MV-4-11 (cell line): ENCODE results near the gene BABAM2.

Experiments
- DNase-seq: peaks from one replicate; lab custom pipeline; 2025; lab: John Stamatoyannopoulos, UW

The BABAM2 gene

DNA sequence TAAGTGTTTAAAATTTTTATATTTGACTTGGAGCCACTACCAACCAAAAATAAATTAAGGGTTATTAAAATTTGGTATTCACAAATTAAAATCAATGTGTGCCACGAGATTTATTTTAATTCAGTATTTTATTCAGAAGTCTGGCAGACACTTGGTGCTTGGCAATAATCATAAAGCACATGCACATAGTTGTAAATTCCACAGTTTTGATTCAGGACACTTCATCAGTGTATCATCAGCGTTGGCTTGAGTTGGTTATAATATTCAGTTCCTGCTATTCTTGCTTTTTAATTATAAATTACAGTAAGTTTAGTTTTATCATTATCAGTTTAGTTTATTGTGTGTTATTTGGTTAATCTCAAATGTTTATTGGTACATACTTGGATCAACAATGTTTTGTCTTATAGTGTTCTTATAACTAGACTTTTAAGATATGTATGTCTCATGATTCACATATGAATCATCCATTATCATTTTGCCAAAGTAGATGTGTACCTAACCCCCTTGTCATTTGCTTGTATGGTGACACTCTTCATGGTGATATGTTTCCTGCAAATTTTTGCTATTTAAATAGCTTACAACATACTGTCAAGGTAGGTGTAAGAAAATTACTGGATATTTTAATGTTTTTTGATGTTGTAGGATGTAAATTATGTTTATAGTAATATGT lies 237.9 kb downstream of the BABAM2 start:
- DNase-seq = no peak

DNA sequence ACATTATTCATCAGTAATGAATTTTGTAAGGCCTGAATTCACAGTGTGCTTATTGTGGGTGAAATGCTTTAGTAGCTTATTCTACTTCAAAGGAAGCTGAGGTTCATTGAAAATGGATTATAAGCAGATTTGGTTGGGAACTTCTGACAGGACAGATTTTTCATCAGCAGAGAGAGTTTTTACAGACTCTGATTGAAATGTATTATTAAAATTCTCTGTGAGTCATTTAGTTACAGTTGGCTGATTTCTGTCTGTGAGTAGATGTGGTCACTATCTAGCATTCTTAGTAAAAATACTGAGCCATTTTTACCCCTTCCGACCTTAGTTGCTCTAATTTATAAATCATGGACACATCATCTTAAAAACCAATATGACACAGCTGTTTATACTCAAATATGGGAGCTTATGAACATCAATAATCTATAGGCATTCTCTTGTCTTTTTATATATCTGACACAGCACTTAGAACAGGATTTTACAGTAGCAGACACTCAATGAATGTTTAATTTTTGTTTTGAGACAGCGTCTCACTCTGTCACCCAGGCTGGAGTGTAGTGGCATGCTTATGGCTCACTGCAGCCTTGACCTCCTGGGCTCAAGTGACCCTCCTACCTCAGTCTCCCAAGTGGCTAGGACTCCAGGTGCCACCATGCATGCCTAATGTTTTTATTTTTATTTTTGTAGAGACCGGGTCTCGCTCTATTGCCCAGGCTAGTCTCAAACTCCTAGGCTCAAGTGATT lies 239.6 kb downstream of the BABAM2 start:
- no peak for DNase-seq

DNA sequence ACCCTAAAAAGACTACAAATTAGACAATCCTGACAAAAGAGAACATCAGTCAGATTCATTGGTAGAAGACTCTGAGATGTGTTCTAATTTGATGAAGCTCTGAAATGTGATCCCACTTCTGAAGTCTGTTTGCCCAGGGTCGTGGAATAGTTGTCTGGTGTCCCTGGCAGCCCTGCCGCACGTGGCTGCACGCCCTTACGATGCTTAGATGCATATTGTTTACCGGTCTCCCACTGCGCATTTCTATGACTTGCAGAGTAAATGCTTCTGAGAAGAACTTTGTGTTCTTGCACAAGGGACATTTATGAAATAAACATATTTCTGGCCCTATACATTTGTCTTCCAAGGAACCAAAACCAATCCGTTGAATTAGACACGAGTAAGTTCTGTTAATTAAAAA lies 243.2 kb downstream of the BABAM2 start:
- DNase-seq = no peak

DNA sequence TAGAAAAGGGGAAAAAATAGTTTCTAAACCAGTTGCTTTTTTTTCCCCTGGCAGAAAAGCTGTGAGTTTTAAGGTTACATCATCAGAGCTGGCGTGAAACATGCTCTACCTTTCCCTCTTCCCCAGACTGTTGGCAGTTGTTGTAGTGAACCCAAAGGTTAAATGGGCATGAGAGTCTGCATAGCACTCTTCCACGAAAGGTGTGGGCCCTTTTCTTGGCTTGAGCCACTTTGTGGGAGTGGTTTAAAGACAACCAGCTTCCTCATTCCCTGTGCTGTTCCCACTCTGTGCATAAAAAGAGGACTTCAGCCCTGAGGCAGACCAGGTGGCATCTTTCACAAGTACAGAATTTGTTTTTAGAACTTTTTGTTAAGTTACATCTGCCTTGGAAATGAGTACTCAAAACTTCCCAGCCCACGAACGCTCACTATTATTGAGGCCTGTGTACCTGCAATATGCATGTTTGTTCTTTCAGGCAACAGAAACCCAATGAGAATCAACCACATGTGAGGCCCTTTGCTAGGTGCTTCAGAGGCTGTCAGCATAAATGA lies 243.8 kb downstream of the BABAM2 start:
- peak; percentile 85 for DNase-seq

DNA sequence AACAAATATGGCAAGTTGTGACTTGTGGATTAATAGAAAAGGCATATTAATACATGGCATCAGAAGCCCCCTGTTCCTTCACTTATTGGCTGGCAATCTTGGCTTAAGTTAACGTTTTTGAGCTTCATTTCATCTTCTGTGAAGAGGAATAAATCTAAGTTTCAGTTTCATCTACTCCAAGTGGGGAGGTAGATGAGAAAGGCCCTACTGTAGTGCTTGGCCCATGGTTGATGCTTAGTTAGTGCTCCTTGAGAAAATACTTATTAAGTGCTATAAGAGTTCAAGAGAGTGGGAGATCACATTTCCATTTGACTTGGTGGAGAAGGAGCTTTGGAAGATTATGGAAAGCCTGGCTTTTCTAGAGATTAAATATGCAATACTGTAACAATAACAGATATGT lies 244.3 kb downstream of the BABAM2 start:
- peak; percentile 10 for DNase-seq

- DNase-seq = no peak
Observed at GRCh38 chr2:28135324-28135723, 244.8 kb downstream of the BABAM2 start.

GRCh38 chr2:28135799-28136198 lies 245.3 kb downstream of the BABAM2 start:
- no peak for DNase-seq

GRCh38 chr2:28136556-28136955 lies 246.0 kb downstream of the BABAM2 start:
- no peak for DNase-seq

DNA sequence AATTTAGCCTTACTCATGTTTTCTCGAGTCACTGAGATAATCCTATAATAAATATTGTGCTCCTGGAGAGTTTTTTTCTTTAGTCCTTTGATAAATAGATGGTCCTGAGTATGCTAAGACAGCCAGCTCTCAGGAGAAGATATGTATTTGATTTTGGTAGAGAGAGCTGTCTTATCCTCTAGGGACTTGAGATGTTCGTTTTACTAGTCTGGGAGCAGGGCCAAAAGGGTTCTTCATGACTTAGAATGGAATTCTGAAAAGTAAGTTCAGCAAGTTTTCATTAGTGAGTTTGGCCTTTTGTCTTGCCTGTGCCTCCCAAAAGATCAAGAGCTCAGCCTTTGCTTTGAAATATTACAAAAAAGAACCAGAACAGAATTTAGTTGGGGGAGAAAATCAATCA lies 246.7 kb downstream of the BABAM2 start:
- no peak for DNase-seq

GRCh38 chr2:28142386-28142785 lies 251.9 kb downstream of the BABAM2 start:
- DNase-seq = no peak

- DNase-seq = no peak
Observed at GRCh38 chr2:28148000-28148399, 257.5 kb downstream of the BABAM2 start.

DNA sequence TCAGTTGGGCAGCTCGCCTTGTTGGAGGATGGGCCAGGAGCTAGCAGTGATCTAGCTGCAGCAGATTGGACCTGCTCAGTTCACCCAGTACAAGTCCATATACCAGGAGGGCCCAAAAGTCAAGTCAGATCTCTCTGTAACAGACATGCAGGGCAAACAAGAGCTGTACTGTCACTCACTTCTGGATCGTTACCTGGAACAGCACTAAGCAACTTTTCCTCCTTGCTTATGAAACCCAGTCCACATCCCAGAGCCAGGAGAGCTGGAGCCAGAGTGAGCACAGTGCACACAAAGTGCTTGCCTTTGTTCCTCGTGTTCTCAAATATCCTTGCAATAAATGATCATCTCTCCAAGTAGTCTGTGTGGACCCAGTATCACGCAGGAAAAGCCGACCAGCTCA lies 258.0 kb downstream of the BABAM2 start:
- DNase-seq = no peak

DNA sequence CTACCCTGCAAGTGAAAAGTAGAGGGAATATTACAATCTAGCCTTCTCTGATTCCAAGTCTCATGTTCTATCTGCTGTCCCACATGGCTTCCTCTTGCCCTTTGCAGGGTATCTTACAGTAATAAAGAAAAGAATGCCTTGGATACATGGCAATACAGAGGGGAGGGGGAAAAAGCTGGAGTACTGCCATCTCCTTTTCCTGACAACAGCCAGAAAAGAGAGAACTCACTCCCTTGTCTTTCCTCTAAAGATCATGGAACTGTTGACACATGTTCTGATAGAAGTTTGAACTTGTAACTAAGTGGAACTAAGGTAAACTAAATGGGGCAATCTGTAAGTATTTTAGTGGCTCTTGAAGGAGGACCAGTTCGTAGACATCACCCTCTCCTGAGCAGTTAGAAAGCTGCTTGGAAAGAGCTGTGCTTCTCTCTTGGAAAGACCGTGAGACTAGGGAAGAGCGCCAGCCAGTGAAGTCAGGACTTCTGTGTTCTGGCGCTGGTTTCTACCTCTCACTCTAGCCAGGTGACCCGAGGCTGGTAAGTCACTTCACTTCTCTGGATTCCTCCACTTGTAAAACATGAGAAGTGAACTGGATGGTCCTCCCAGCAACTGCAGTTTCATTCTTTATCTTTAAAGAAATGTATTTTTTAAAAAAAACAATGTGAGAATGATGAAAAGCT lies 259.8 kb downstream of the BABAM2 start:
- no peak for DNase-seq

- no peak for DNase-seq
Observed at GRCh38 chr2:28150994-28151393, 260.5 kb downstream of the BABAM2 start.

DNA sequence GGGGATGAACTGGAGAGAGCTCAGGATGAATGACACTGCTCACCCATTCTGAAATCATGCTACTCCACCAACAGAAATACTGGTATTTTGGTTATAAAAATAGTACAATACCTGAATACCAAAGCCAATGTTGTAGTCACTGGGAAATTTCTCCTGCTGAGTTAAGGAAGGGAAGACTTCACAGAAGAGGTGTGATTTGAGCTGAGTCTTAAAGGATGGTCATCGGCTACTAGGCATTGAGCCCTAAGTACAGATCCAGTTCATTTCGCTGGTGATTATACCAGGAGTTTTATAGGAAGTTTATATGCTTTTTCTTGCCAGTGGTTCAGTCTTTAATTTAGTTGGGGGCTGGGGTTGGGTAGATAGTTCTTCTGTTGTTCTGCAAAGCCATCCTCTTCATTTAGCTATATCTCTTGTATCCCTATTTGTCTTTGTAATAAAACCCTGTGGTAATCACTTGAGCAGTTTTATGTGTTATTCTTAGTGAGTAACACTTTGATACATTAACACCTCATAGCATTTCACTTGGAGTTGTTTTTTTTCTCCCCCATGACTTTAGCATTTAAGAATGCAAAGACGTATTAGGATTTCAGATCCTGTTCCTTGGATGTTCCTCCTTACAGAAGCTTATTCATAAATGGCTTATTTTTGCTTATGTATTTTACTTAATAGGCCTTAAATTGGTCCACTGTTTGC lies 262.2 kb downstream of the BABAM2 start:
- DNase-seq = no peak

DNA sequence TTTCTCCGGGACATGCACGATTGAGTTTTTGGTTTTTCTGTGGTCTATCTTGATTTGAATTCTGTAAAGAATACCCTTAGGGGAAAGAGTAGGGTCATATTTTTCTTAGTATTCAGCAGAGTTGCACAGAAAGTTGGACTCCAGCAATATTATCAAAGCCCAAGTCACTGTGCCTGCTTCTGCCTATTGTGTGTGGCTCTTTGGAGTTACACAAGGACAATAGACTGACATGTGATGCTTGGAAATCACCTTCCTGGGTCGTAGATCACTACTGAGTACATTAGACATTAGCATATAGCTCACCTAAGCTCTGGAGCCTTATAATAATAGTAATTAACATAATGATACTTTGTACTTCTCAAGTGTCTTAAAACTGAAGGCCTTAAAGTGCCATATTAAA lies 263.3 kb downstream of the BABAM2 start:
- DNase-seq = no peak

DNA sequence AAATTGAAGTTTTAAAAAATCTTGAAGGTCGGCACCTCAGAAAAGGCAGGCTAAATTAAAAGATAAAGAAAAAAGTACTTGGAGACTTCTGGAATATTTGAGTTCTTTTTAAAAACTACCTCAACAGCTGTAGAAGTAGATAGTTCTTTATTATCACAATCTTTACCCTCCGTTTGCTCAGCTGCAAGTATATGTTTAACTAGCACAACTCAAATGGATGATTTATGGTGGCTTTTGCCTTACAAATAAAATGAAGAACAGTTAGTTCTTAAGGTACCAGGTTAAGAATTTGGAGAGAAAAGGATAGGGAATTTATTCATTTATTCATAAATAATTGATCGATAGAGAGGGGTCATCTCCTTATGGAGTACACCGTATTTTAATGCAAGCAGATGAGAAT lies 264.6 kb downstream of the BABAM2 start:
- DNase-seq = no peak

GRCh38 chr2:28155627-28156026 lies 265.1 kb downstream of the BABAM2 start:
- DNase-seq = no peak

- DNase-seq = no peak
Observed at GRCh38 chr2:28158791-28159190, 268.3 kb downstream of the BABAM2 start.

DNA sequence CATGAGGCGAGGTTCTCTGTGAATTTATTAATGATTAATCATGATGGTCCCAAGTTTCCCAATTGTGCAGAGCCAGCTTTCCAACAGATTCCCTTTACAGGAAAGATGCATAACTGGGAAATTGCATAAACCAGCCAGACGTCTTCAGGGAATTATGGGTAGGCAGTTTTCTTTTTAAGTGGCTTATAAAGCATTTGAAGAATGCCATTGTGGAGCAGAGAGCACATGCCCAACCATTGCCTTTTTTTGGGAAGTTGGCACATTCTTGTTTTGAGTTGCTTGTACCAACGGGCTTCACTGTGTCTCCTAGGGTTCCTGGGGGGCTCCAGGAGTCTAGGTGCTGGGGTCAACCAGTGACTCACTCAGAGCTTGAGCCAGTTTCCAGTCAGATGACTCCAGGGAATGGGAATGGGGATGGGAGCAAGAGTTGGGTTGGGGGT lies 270.5 kb downstream of the BABAM2 start:
- peak; percentile 8 for DNase-seq

DNA sequence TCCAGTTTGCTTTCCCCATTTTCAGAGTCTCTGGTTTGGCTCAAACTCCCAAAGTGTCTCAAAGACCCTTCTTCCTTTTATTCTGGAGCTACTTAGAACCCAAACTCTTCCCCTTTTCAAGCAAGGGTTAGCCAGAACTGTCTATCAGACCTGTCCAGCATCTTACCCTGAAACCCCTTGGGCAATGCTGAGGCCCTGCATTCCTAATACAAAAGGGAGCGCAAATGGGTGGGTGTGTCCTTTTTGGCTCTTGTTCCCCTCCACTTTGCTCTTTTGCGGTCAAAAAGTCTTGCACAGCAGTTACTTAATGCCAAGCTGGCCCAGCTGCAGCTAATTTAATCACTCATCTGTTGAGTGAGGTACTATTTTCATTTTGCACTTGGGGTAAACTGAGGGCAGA lies 270.9 kb downstream of the BABAM2 start:
- peak; percentile 85 for DNase-seq

DNA sequence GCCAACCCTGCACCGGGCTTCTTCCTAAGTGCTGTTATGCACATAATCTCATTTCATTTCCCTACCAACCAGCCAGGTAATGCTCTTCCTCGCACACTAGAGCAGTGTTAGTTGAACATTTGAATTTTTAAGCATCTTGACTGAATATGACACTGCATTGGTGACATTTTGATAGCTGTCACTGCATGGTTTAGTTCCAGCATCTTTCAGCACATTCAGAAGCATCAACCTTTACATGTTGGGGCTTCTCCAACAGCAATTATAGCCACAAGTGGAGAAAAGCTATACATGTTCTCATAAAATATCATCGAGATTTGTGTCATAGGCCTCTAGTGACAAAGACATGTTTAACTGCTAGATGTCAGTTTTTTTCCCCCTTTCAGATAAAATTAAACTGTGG lies 272.0 kb downstream of the BABAM2 start:
- DNase-seq = no peak
